GM19395 (cell line): ENCODE measurements around the gene FAM200B.

Experiments
- ATAC-seq: cut with Tn5 transposase; IDR thresholded peaks from one replicate; pipeline ENCODE4 v1.9.1; 2021; ENCODE audit warnings: mild to moderate bottlenecking, moderate library complexity; ENCODE audit not compliant: unreplicated experiment

Gene FAM200B

DNA sequence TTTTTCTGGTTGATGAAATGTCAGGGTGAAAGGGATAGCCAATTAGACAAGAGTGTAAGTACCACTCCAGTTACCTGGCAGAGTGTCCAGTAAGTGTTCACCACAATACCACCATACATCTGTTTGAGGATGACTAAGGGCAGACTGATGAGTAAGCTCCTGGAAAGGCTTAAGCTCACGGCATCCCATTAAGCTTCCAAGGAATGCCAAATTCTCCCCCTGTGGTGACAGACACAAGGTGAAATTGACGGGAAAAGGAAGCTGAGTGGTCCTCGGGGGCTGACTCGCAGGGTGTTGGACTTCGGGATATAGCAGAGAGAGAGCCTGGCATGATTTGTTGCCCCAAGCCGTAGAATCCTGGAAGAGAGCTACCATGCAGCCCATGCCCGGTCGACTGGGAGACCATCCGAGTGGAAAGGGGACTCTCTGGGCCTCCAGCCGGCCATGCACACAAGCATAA, 13.6 kb downstream of the FAM200B start:
- ATAC-seq = no peak

DNA sequence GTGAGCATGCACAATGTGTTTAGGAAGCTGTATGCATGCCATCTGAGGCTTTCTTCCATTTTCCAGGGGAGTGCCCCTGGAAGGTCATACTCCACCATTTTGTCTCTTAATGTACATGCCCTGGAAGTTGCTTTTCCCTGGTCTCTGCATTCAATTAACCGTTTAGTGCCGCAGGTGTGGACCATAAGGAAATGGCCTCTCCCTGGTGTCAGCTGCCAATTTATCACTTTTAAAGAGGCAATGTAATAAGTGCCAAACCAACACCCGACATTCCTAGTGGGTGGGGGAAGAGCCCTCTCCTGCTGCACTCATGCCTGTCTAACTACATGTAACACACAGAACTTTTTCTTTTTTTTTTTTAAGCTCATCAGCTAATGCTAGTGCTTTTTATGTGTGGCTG, 14.1 kb downstream of the FAM200B start:
- no peak for ATAC-seq

DNA sequence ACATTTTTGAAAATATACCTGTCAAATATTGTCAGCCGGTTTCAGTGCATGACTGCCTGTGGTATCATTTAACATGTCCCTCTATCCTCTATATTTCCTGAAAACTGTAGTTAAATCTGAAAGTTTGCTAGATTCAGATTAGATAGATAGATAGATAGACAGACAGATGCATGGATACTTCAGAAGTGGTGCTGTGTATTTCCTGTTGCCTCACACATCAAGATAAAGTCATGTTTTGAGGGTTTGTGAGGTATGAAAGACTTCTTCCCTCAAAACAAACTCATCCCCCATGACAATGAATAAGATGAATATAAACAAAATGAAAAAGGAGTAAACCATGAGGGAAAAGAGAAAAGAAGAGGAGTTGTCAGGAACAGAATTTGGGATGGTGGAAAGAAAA, 15.2 kb downstream of the FAM200B start:
- ATAC-seq = no peak

DNA sequence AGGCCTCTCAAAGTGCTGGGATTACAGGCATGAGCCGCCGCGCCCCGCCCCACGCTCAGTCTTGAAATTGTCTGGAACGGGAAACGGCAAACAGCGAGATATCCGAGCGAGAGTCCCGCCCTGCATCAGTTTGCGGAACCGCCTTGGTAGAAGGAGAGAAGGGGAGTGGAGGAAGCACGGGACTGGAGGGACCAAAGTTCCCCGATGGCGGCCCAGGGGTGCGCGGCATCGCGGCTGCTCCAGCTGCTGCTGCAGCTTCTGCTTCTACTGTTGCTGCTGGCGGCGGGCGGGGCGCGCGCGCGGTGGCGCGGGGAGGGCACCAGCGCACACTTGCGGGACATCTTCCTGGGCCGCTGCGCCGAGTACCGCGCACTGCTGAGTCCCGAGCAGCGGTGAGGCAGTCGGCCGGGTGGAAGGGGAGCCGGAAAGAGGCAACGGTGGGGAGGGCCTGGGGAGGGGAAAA, 21.3 kb downstream of the FAM200B start, which contains the start of gene BST1:
TSS of gene BST1 (plus strand) at position 125 of the 463 bp plus-strand sequence. CDS start at position 205, 80 bp downstream.
- ATAC-seq = peak; percentile 82

DNA sequence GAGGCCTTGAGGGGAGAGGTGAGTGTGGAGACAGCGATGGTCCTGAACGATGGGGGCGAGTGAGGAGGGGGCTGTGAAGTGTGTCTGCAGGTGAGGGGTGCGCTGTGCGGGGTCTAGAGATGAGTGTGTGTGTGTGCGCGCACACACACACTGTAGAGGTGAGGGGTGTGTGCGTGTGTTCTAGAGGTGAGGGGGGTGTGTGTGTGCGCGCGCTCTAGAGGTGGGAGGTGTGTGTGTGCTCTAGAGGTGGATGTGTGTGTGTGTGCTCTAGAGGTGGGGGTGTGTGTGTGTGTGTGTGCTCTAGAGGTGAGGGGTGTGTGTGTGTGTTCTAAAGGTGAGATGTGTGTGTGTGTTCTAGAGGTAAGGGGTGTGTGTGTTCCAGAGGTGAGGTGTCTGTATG, 21.8 kb downstream of the FAM200B start:
- ATAC-seq = no peak

DNA sequence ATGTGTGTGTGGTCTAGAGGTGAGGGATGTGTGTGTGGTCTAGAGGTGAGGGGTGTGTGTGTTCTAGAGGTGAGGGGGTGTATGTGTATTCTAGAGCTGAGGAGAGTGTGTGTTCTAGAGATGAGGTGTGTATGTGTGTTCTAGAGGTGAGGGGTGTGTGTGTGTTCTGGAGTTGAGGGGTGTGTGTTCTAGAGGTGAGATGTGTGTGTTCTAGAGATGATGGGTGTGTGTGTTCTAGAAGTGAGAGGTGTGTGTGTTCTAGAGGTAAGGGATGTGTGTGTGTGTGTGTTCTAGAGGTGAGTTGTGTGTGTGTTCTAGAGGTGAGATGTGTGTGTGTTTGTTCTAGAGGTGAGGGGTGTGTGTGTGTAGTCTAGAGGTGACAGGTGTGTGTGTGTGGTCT, 22.5 kb downstream of the FAM200B start:
- ATAC-seq = no peak

DNA sequence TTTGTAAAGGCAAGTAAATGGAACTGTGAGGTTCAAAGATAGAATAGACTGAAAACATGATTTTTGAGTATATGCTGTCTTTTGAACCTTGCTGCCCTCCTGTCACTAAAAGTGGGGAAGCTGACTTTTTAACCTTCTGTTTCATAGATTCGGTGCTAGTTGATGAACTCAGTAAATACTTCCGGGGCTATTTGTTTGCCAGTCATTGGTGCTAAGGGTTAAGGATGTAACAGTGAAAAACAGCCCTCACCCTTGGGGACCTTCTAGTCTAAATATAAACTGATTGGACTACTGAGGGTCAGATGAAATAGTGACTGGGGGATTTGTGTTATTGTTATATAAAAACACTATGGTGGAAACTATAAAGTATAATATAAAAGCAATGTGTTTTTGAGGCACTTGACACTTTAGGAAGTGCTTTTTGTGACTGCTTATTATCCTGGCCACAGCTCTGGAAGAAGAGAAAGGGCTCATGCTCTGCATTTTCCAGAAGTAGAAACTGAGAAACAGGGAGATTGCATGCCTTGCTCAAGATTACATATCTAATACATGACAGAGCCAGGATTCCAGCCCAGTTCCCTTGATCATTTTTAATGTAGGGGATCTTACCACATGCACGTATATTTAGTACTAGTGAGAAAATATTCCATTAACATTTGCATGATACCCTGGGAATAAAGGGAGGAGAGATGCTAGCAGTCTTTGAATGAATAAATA, 25.2 kb downstream of the FAM200B start:
- no peak for ATAC-seq

DNA sequence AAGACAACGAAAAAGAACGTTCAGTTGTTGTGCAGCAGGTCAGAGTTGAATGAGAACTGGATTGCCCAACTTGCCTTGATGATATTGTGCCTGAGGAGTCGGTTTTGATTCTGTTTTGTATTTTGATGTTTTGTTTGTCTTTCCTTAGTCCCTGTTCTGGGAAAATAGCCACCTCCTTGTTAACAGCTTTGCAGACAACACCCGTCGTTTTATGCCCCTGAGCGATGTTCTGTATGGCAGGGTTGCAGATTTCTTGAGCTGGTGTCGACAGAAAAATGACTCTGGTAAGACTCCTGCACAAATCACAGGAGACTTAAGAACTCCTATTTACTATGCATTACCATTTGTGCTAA, 25.7 kb downstream of the FAM200B start:
- no peak for ATAC-seq

DNA sequence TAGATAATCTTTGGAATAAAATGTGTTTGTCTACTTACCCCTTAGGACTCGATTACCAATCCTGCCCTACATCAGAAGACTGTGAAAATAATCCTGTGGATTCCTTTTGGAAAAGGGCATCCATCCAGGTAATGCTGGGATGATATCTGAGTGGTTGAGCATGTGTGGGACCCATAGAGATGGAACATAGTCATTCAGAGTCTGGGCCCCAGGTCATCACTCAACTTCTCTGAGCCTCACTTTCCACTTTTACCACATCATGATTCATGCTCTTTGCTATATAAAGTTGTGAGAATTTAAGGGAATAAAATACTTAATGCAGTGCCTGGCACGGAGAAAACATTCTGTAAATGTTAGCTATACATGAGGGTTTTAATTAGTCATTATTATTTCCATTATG, 30.1 kb downstream of the FAM200B start:
- ATAC-seq = no peak

DNA sequence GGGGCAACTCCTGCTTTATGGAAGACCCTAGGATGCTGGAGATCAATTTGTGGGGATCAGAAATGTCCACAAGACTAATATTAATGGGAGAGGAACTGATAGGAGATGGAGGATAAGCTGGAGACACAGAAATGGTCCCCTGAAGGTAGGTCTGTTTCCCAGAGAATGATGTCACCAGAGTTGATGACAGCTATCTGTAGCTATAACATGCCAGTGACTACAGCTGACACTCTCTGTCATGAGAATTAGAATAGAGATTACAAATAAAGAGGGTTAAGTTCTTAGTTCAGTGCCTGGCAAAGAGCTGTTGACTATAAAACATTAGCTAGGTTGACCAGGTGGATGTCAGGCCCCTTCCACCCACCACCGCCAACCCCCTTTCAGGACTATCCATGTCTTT, 30.6 kb downstream of the FAM200B start:
- ATAC-seq = no peak

DNA sequence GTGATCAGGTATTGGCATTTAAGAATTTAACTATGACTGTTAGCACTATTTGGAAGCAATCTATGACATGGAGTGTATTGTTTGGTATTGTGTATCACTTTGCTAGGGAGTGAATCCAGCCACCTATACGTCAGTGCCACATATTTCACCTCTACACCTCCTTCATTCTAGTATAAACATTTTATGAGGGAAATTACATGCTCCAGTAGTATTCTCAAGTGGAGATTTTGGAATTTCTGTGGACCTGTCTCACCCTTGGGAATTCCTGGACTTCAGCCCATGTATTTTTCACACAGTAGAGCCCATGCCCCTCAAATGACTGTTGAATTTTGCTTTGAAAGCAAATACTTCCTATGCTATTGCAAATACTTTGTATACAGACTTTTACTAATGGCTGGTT, 32.5 kb downstream of the FAM200B start:
- ATAC-seq = no peak

DNA sequence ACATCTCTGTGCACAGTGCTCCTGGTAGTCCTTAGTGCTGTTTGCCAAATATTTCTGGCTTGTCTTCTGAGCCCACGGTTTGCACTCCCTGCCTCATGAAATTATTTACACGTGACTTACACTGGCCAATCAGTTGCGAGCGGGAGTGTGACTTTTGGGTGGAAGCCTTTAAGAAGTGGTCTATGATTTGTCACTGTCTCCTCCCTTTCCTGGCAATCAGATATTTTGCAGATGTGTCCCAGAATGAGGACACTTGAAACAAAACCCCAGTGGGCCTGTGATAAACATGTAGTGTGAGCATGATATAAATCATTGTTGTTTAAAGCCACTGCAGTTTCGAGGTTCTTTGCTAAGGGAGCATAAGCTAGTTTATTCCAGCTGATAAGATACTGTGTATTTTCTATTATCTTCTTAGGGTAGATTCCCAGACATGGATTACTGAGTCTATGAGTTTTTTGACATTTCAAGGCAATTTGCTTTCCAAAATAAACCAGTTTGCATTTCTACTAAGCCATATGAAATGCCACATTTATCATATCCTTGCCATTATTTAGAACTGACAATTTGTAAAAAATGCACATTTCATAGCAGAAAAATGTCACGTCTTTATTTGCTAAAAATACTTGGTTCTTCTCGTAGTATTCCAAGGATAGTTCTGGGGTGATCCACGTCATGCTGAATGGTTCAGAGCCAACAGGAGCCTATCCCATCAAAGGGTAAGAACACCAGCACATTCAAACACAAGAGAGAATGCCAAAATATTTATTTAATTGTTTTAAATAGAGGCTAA, 33.2 kb downstream of the FAM200B start:
- no peak for ATAC-seq

DNA sequence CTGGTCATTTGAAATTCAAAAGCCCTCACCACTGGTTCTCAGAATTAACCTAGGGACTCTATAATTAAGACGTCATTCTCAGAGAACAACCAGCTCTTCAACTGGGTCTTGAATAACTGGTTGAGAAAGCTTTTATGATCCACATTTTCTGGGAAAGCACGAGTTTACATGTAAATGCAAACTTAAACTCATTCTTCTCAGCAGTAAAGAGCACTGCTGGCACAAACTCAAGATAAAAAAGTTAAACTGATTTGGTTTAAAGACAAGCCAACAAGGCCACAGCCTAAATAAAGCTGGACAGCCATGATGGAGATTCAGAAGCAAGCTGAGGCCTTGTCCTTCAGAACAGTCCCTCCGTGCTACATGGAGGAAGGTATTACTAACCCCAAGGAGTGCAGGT, 34.5 kb downstream of the FAM200B start:
- no peak for ATAC-seq

DNA sequence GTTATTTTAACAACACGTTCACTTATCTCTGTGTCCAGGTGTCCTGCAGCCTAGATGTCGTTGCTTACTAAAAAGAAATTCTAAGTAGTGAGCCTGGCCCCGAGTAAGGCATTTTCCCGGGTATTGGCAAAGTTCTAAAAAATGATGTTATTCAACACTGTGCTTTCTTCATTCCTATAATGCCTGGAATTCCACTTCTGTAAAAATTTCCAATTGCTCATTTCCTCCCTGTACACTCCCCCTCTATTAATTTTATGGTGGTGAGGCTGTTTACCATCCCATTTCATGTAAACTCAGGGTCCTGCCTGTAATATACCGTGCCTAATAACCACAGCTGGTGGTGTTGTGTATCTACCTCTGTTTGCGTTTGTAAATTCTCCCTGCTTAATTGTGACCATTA, 35.5 kb downstream of the FAM200B start:
- ATAC-seq = no peak

DNA sequence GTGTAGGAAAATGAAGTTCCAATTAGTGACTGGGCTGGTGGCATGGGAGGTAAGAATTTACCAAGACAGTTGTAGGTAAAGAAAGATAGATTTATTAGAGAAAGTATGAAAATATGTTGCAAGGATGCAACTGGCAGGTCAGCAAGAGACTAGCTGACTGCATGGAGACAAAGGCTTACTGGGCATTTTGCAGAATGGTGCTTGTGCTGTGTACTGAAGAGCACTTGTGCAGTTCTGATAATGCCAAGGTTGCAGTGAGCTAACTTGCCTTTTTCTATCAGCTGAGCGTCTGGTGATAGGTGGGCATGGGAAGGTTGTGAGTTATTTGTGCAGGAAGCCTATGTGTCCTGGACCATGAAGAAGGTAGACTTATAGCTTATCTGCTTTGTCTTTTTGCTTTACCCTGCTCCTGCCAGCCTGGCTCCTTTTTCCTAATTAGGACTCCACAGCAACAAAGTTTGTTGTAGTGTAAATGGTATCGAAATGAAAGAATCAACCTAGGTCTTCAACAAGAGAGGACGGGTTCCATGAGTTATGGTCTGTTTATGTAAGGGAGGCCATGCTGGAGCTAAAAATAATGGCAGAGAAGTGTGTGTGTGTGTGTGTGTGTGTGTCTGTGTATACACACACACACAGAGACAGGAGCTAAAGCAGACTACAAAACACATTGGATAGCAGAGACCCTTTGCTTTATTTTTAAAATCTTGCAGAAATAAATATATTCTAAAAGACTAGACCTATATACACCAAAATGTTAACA, 36.2 kb downstream of the FAM200B start:
- ATAC-seq = no peak

DNA sequence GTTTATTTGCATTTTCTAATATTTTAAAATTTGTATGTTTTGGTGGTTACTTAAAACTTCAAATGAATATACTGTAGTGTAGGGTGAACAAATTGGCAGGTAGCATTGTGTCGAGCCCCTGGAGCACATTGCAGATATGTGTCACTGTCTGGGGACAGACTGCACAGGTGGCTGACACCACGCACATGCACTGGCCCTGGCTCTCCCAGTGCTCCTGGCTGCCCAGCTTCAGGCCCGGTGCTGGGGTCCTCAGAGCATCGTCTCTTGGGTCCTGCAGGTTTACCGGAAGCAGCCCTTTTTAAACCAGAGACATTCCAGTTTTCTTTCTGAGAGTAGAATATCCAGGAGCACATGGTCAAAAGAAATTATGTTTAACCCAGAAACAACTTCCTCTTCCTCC, 36.8 kb downstream of the FAM200B start:
- ATAC-seq = no peak

DNA sequence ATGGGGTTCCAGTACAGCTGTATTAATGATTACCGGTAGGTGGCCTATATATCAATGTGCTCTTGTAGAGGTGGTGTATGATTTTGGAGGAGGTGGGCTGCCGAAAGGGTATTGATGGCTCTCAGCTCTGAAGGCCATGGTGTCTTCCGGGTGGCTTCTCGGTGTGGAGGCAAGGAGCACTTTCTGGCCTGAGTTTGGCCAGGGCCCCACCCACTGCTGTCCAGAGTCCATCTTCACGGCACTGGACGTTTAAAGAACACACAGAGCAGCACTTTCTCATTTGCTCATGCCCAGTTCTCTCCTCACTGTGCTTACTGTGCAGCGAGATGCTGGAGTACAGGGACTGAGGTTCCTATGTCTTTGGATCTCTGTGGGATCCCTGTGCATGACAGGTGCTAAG, 37.3 kb downstream of the FAM200B start:
- ATAC-seq = no peak

DNA sequence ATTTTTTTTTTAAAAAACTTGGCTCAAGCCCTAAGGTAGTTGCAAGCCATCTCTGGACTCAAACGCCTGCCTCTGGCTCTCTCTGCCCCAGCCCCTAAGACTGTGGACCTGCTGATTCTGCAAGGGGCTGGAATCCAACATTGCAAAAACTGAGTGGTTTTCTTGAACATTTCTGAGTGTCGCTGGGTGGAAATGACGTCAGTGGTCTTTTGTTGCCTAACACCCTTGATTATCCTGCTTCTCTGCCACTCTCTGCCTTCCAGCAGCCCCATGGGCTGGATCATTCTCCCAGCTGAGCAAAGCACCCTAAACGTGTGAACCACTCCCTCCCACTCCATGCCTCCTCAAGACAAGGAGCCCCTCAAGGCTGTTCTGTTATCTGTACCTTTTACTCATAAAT, 37.9 kb downstream of the FAM200B start:
- no peak for ATAC-seq

DNA sequence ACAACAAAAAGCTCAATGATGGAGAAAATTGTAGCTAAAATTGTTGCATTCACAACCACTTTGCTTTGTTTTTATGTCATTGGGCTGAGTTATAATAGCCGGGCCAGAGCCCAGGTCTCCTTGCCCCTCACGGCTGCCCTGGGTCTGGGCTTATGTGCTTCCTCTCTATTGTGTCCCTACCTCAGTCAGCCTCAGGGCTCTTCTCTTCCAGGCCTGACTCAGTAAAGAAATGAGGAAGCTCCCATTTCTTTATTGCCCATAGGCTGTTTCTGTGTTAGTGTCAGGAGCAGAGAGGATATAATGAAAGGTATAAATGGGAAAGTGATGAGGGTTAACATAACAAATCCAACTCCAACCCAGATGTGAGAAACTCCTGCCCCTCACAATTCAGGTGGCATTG, 39.2 kb downstream of the FAM200B start:
- no peak for ATAC-seq

DNA sequence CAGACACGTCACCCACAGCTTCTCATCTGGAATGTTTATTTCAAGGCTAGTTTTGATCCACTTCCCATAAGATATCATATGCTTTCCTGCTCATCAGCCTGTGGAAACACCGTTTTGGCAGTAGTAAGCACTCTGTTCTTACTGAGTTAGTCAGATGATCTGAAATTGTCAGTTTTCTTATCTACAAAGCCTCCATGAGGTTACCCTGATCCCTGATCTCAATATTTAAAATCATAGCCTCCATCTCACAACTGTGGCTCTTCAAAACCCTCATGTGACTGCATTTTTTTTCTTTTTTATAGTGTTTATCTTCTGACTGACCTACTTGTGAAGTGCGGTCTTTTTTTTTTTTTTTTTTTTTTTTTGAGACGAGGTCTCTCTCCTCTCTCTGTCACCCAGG, 44.0 kb downstream of the FAM200B start:
- no peak for ATAC-seq

DNA sequence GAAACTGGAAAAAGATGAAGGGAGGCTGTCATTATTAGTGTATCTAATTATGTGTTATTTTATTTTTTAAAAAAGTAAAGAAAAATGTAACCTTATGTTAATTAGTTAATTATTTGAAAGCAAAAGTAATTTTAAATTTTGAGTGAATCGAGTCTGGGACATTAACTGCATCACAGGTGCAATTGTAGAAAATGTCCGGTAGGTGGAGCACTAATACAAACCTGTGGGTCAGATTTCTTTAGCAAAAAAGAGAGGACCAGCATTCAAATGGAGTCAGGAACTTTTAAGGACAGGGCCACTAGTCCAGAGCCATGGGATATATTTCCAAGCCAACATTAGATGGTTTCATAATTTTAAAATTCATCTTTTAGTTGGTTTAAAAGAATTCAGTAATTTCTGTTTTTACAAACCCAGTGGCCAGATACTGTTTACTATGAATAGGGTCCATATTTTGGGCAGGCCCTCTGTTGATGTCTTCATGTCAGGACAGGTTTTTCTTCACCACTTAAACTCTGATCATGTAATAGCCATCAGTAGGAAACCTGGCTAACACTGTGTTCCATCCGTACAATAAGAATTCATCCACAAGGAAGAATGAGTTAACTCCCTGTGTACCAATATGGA, 48.4 kb downstream of the FAM200B start:
- ATAC-seq = peak; percentile 79
